Stimulated activated CD8-positive, alpha-beta memory T cell treated with anti-CD3 and anti-CD28 coated beads, Interleukin-12 subunit alpha, Interleukin-12 subunit beta, amount 100 ng/mL, for 24 hours (primary cell): ENCODE measurements around the gene CDH22.
A peak's percentile ranks its signal among the peaks of the same experiment; 100 is the strongest.

Experiments used
- DNase-seq: peaks from one replicate; pipeline ENCODE4 v3.0.0-alpha.2; 2020; ENCODE audit errors: extremely low read depth

The CDH22 gene

GRCh38 chr20:46196990-46197389, 111.3 kb downstream of the CDH22 start:
- no peak for DNase-seq

- no peak for DNase-seq
Measured at GRCh38 chr20:46195264-46196036, 112.8 kb downstream of the CDH22 start.

- no peak for DNase-seq
Measured at GRCh38 chr20:46194409-46194808, 113.9 kb downstream of the CDH22 start.

- no peak for DNase-seq
Measured at GRCh38 chr20:46192376-46192944, 115.8 kb downstream of the CDH22 start.

GRCh38 chr20:46191611-46192010, 116.7 kb downstream of the CDH22 start:
- DNase-seq, result no peak

GRCh38 chr20:46191168-46191540, 117.1 kb downstream of the CDH22 start:
- DNase-seq, result no peak

GRCh38 chr20:46190478-46191167, 117.7 kb downstream of the CDH22 start:
- no peak for DNase-seq

GRCh38 chr20:46188866-46189541, 119.3 kb downstream of the CDH22 start:
- no peak for DNase-seq

- no peak for DNase-seq
Measured at GRCh38 chr20:46186210-46186609, 122.1 kb downstream of the CDH22 start.

- DNase-seq, result no peak
Measured at GRCh38 chr20:46185353-46185752, 122.9 kb downstream of the CDH22 start.

- DNase-seq, result no peak
Measured at GRCh38 chr20:46183768-46184167, 124.5 kb downstream of the CDH22 start.

GRCh38 chr20:46182276-46183200, 125.8 kb downstream of the CDH22 start:
- no peak for DNase-seq

- no peak for DNase-seq
Measured at GRCh38 chr20:46179862-46180261, 128.4 kb downstream of the CDH22 start.

- DNase-seq, result no peak
Measured at GRCh38 chr20:46178891-46179290, 129.4 kb downstream of the CDH22 start.

- DNase-seq, result no peak
Measured at GRCh38 chr20:46177768-46178167, 130.5 kb downstream of the CDH22 start.

GRCh38 chr20:46176739-46177378, 131.4 kb downstream of the CDH22 start:
- no peak for DNase-seq

- DNase-seq, result no peak
Measured at GRCh38 chr20:46175127-46175494, 133.2 kb downstream of the CDH22 start.

- peak; percentile 39 for DNase-seq
Measured at GRCh38 chr20:46174469-46175126, 133.7 kb downstream of the CDH22 start.

GRCh38 chr20:46173652-46174468, 134.4 kb downstream of the CDH22 start:
- no peak for DNase-seq
